ENCODE data around the gene COQ9. TPM values are rescaled to one million over a fixed set of nuclear protein-coding genes. Genes with fewer than 3 reads are reported as not detected.
A peak's percentile ranks its signal among the peaks of the same experiment; 100 is the strongest.

Gene COQ9
- total and polyA plus RNA-seq, 2 of the 4 experiments (the other 2 are of a cell fraction): 57.9 to 58.5 TPM

GRCh38 chr16:57510016-57510871, 63.0 kb downstream of the COQ9 start:
- H3K18ac ChIP-seq (ENCODE audit: low read depth, low read length): no peak overlapping the region
- H2AK9ac ChIP-seq (replicated peaks; ENCODE audit: low read depth, low read length, poor library complexity): peak overlapping the region; percentile 13
- H3K23ac ChIP-seq (ENCODE audit: low read depth, low read length): no peak overlapping the region
- peaks cover 30% of the 10 kb centered on the region for H3K27me3 ChIP-seq (ENCODE audit: control insufficient read depth, insufficient read depth, low read length)
- H2BK20ac ChIP-seq (ENCODE audit: low read depth, low read length): no peak overlapping the region
- intact Hi-C loops (cut with micrococcal nuclease) (no loop called here), in situ Hi-C loops (cut with MboI; ENCODE audit: low sequenced_read_pairs) (no loop called here), dilution Hi-C loops (cut with HindIII; ENCODE audit: low sequenced_read_pairs, unreplicated experiment) (no loop called here)
- H3K79me1 ChIP-seq (ENCODE audit: low read depth in 1 of 2, low read length in 2 of 2): no peaks in the 10 kb centered on the region
- no peak overlapping the region for H3K14ac ChIP-seq (replicated peaks; ENCODE audit: low read depth, low read length)
- no peak overlapping the region for H2AFZ ChIP-seq (replicated peaks; ENCODE audit: low read length, poor library complexity)
- no peaks in the 10 kb centered on the region for H3K9me1 ChIP-seq (ENCODE audit: insufficient read depth, low read length)
- whole genome bisulfite sequencing, 2 experiments (ENCODE audit: extremely low coverage in 2 of 2, insufficient read length in 1 of 2): 38% methylated on average over 4 of the region's 10 CpGs; no CpG with 5 or more reads in 1 of the 2 experiments
- DNase-seq (no peak), ATAC-seq (ENCODE audit: low read depth) (no peak)
- peaks cover 5% of the 10 kb centered on the region; the same call in 1 of the 2 replicates for H3K36me3 ChIP-seq (ENCODE audit: control insufficient read depth, insufficient read depth, low read length)
- H4K91ac ChIP-seq (ENCODE audit: insufficient read depth, low read depth, low read length): no peak overlapping the region
- H4K20me1 ChIP-seq (ENCODE audit: insufficient read depth, low read length): no peaks in the 10 kb centered on the region
- ChIA-PET POLR2A (ENCODE audit: unreplicated experiment) (no interaction called here), CTCF (interaction anchor here (0.5 to 2.2 kb wide), 2 partner anchors 10 to 13 kb away, joined by 7 read pairs; no protein-coding TSS in a partner anchor)
- no peak overlapping the region for H4K5ac ChIP-seq (ENCODE audit: low read depth, low read length)
- no peak overlapping the region for H3K56ac ChIP-seq (ENCODE audit: extremely low read depth, insufficient read depth, low read length)
- no peak overlapping the region for H2BK120ac ChIP-seq (ENCODE audit: low read depth, low read length)
- no TSS peak for BruUV-seq (replicated peaks)
- no peak overlapping the region for H4K8ac ChIP-seq (ENCODE audit: low read depth in 2 of 2, low read length in 2 of 2)
- no peaks in the 10 kb centered on the region for H3K9me3 ChIP-seq (ENCODE audit: control insufficient read depth, insufficient read depth, low read length)
- H3K4me2 ChIP-seq (ENCODE audit: low read depth, low read length): no peak overlapping the region
- H3K9ac ChIP-seq (ENCODE audit: low read depth, low read length): no peak overlapping the region
- H3K27ac ChIP-seq (ENCODE audit: insufficient read depth, low read length): no peak overlapping the region
- H2BK15ac ChIP-seq (ENCODE audit: low read depth, low read length): no peak overlapping the region
- no peak overlapping the region for H3K4ac ChIP-seq (ENCODE audit: low read depth, low read length)
- H3K4me1 ChIP-seq (ENCODE audit: control insufficient read depth, insufficient read depth, low read length): no peaks in the 10 kb centered on the region
- H3K4me3 ChIP-seq (ENCODE audit: insufficient read depth, low read depth, low read length): no peak overlapping the region
- no peak overlapping the region for H2BK5ac ChIP-seq (ENCODE audit: low read depth, low read length, poor library complexity, severe bottlenecking)
- no peak overlapping the region for H2AK5ac ChIP-seq (ENCODE audit: low read depth, low read length)
- no peak for TF ChIP-seq RCOR1 (IDR thresholded peaks at IDR 0.05; ENCODE audit: insufficient replicate concordance, low read length)
- TF ChIP-seq CHD1 (IDR thresholded peaks at IDR 0.05; ENCODE audit: low read depth, low read length): no peak
- TF ChIP-seq SMC3 (IDR thresholded peaks at IDR 0.05; ENCODE audit: low read depth, low read length): no peak
- no peak for TF ChIP-seq NFE2L2 (IDR thresholded peaks at IDR 0.05; ENCODE audit: low read depth, low read length)
- no peak for TF ChIP-seq RFX5 (IDR thresholded peaks at IDR 0.05; ENCODE audit: low read depth, low read length)
- TF ChIP-seq MAZ (IDR thresholded peaks at IDR 0.05; ENCODE audit: borderline replicate concordance, low read depth, low read length): no peak
- TF ChIP-seq MAFK (IDR thresholded peaks at IDR 0.05; ENCODE audit: low read depth, low read length): no peak
- TF ChIP-seq BHLHE40 (IDR thresholded peaks at IDR 0.05; ENCODE audit: low read depth, low read length): no peak
- no peak for TF ChIP-seq FOS (IDR thresholded peaks at IDR 0.05; ENCODE audit: low read depth, low read length)
- TF ChIP-seq ELK1 (IDR thresholded peaks at IDR 0.05; ENCODE audit: borderline replicate concordance, low read depth, low read length): no peak
- TF ChIP-seq POLR2A (IDR thresholded peaks at IDR 0.05; ENCODE audit: low read depth, low read length): no peak
- TF ChIP-seq, protein P1, sequence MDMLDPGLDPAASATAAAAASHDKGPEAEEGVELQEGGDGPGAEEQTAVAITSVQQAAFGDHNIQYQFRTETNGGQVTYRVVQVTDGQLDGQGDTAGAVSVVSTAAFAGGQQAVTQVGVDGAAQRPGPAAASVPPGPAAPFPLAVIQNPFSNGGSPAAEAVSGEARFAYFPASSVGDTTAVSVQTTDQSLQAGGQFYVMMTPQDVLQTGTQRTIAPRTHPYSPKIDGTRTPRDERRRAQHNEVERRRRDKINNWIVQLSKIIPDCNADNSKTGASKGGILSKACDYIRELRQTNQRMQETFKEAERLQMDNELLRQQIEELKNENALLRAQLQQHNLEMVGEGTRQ (IDR thresholded peaks at IDR 0.05; ENCODE audit: low read depth, low read length): no peak
- no peak for TF ChIP-seq RAD21 (IDR thresholded peaks at IDR 0.05; ENCODE audit: low read length)
- TF ChIP-seq CEBPB (IDR thresholded peaks at IDR 0.05; ENCODE audit: low read depth, low read length): no peak
- TF ChIP-seq, protein P2, sequence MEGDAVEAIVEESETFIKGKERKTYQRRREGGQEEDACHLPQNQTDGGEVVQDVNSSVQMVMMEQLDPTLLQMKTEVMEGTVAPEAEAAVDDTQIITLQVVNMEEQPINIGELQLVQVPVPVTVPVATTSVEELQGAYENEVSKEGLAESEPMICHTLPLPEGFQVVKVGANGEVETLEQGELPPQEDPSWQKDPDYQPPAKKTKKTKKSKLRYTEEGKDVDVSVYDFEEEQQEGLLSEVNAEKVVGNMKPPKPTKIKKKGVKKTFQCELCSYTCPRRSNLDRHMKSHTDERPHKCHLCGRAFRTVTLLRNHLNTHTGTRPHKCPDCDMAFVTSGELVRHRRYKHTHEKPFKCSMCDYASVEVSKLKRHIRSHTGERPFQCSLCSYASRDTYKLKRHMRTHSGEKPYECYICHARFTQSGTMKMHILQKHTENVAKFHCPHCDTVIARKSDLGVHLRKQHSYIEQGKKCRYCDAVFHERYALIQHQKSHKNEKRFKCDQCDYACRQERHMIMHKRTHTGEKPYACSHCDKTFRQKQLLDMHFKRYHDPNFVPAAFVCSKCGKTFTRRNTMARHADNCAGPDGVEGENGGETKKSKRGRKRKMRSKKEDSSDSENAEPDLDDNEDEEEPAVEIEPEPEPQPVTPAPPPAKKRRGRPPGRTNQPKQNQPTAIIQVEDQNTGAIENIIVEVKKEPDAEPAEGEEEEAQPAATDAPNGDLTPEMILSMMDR (conservative IDR thresholded peaks at IDR 0.05; ENCODE audit: low read depth, low read length): no peak
